NCI-H2029 (cell line): ENCODE measurements around the gene ANKRD34B.
"Not testable (repeated sequence)": the region's sequence is repeated elsewhere in the genome, so short reads cannot be mapped to it uniquely, and the experiment has no call there.

Experiments used
- DNase-seq: peaks from one replicate; lab custom pipeline; 2025; lab: John Stamatoyannopoulos, UW

The ANKRD34B gene

GRCh38 chr5:80569961-80570786, at the start of gene ANKRD34B:
TSS of gene ANKRD34B (minus strand) at chr5:80570280. CDS start at chr5:80560019, 10,261 bp downstream.
- DNase-seq = peak; percentile 33

DNA sequence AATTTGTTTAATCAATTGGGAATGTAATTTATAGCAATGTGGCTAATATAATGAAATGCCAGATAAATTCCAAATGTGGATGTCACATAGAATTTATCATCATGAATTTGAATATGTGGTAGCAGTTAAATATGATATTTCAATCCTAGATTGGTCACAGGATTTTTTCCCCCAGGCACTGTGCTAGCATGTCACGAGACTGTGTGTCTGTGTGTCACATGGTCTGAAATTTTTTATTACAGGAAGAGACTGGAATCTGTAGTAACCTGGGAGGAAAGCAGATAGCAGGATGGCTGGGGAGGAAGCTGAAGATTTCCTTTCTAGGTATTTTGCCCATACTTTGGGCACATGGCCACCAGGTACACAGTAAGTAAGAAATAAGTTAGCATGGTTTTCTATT, 49.0 kb upstream of the ANKRD34B start:
- no peak for DNase-seq

GRCh38 chr5:80618438-80618837, 48.4 kb upstream of the ANKRD34B start:
- no peak for DNase-seq

DNA sequence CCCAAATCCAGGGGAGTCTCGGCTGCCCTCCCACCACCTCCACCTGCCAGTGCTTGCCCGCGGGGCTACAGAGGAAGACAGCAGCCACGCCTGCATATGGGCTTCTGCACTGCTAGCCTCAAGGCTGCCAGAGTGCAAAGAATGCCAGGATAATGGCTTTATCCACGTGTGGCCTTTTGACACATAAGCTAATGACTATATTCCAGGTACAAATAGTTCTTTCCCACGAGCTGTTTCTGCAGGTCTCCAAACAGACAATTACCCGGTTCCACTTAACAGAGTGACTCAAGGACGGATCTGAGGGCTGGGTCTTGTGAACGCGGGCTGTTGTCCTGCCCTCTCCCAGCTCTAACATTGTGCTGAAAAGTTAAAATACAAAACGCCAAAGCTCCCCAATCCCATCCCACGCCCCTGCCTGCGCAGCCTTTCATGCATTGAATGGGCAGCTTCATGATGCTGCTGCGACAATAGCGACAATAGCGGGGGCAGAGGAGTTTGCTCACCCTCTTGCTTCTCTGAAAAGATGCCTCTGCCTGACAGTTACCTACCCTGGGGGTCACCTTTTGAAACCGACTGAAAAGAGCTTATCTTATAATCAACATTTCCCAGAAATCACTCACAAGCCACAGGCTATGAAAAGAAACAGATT, 45.3 kb upstream of the ANKRD34B start:
- no peak for DNase-seq

- no peak for DNase-seq
Observed at GRCh38 chr5:80609692-80610091, 39.6 kb upstream of the ANKRD34B start.

DNA sequence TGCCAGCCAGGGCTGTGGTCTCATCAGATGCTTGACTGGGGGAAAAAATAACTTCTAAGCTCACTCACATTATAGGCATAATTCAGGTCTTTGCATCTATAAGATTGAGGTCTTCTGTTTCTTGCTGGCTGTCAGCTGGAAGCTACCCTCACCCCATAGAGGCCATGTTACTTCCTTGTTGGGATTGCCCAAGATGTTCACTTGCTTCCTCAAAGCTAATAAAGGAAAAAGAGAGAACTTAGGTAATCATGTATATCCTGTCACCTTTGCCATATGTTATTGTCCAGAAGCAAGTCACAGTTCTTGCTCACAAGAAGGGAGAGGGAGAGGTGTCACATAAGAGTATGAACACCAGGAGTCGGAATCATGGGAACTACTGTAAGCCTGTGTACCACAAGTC, 38.7 kb upstream of the ANKRD34B start:
- DNase-seq = no peak

DNA sequence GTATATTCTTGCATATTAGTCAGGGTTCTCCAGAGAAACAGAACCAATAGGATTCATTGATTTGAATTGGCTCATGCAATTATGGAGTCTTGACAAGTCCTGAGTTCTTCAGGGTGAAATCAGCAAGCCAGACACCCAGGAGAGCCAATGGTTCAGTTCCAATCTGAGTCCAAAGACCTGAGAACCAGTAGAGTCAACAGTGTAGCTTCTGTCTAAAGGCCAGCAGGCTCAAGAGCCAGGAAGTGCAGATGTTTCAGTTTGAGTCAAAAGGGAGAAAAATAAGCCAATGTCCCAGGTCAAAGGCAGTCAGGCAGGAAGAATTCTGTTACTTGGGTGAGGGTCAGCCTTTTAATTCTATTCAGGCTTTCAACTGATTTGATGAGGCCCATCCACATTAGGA, 37.8 kb upstream of the ANKRD34B start:
- DNase-seq = no peak

GRCh38 chr5:80607343-80607742, 37.3 kb upstream of the ANKRD34B start:
- DNase-seq = no peak

- DNase-seq = no peak
Observed at GRCh38 chr5:80600943-80601693, 31.0 kb upstream of the ANKRD34B start.

- DNase-seq = no peak
Observed at GRCh38 chr5:80597500-80597899, 27.4 kb upstream of the ANKRD34B start.

DNA sequence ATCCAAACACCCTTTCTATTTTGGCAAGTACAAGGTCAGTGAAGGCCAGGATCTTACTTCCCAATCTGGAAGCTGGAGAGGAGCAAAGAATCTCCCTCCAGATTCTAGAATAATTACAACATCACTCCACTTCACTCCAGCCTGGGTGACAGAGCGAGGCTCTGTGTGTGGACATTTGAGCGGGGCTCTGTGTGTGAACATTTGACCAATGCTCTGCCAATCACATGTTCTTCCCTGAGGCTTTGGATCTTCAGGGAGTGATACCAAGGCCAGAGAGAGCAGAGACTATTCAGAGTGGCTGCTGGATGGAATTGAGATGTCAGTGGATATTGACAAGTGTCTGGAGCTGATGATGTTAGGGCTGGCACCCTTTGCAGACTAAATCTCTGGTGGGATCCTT, 24.7 kb upstream of the ANKRD34B start:
- DNase-seq = no peak

DNA sequence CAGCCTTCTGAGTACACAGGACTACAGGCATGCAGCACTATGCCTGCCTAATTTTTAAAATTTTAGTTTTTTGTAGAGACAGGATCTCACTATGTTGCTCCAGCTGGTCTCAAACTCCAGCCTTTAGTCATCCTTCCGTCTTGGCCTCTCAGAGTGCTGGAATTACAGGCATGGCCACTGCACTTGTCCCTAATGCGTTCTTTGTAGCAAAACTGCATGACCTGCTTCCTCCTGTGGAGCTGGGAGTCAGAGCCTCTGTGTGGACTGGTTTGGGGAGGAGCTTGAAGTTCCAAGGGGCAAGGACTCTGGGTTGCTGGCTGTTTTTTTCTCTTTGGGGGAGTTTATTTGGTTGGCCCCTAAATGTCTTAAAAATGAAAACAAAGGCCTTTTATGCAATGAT, 22.7 kb upstream of the ANKRD34B start:
- no peak for DNase-seq

GRCh38 chr5:80592105-80592504, 22.0 kb upstream of the ANKRD34B start:
- no peak for DNase-seq

DNA sequence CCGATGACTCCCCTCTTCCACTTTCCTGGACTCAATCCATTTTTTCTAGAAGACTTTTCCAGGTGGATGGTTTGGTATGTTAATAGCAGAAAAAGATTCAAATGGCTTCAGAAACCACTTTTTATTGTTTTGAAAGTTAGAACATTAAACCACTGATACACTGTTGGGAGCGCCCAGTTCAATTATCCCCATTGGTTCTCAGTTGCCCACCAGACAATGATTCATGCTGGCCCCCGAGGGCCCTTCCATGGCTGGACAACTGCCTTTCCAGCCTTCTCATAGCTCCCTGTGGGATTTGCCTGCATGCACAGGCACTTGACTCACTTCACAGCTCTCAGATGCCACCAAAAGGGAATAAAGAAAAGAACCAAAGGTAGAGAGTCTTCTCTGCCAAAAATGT, 21.3 kb upstream of the ANKRD34B start:
- no peak for DNase-seq

- no peak for DNase-seq
Observed at GRCh38 chr5:80590766-80591165, 20.7 kb upstream of the ANKRD34B start.

- no peak for DNase-seq
Observed at GRCh38 chr5:80588858-80589540, 18.9 kb upstream of the ANKRD34B start.

- no peak for DNase-seq
Observed at GRCh38 chr5:80584770-80585169, 14.7 kb upstream of the ANKRD34B start.

DNA sequence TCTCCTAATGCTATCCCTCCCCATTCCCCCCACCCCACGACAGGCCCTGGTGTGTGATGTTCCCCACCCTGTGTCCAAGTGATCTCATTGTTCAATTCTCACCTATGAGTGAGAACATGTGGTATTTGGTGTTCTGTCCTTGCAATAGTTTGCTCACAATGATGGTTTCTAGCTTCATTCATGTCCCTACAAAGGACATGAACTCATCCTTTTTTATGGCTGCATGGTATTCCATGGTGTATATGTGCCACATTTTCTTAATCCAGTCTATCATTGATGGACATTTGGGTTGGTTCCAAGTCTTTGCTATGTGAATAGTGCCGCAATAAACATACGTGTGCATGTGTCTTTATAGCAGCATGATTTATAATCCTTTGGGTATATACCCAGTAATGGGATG, 10.2 kb upstream of the ANKRD34B start:
- DNase-seq = not testable (repeated sequence)

GRCh38 chr5:80579050-80579449, 9.0 kb upstream of the ANKRD34B start:
- DNase-seq = no peak

DNA sequence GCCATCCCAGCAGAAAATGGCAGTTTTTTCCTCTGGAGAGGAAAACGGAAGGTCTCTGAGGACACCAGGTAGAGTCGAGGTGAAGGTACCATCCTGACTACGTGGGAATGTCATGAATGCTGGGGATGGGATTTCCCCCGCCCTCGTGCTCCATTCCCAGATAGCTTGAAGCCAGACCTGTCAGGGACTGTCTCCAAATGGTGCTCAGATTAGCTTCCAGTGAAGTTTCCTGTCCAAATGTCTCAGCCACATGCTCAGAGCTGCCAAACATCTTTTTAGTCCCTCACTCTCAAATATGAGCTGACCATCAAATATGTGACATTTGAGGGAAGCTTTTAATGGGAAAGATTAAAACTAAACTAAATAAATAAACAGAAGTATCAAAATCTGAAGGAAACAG, 7.6 kb upstream of the ANKRD34B start:
- DNase-seq = no peak

DNA sequence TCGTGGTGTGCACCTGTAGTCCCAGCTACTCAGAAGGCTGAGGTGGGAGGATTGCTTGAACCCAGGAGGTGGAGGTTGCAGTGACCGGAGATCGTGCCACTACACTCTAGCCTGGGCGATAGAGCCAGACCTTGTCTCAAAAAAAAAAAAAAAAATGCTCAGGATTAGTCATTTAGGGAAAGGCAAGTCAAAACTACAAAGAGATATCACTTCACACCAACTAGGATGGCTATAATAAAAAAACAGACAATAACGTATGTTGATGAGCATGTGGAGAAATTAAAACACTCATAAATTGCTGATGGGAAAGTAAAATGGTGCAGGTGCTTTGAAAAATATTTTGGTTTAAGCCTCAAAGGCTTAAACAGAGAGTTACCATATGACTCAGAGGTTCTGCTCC, 6.3 kb upstream of the ANKRD34B start:
- no peak for DNase-seq

DNA sequence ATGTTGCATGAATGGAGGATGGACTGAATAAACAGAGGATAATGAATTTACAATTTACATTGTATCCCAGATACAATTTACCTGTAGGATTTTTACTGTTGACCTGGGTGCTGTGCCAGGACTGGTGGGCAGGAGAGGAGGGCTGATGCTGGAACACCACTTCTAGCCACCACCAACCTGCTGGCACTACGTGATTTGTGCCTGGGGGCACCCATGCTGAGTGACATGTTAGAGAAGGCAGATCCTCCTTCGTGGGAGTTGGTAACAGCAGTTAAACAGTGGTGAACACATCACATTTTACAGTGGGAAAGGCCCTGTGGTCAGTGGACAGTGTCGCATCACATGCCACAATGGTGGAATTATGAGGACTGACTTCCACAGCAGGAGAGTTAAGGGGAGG, 3.0 kb upstream of the ANKRD34B start:
- no peak for DNase-seq
